Hematopoietic multipotent progenitor cell (in vitro differentiated cells): ENCODE data around the gene PTPRG. TPM values are rescaled to one million over a fixed set of nuclear protein-coding genes. Genes with fewer than 3 reads are reported as not detected.

Source experiments
- DNase-seq, 3 donors: peaks; one replicate each; pipeline ENCODE4 v3.0.0-alpha.2; 2011 to 2015; ENCODE audit warnings: low read depth in 2 of 3, low spot score in 2 of 3
- total RNA-seq: library from RNA; depleted of rRNA; stranded (reverse); fragments of >200 nt; gene quantifications from one replicate; pipeline ENCODE4 v1.2.3, GENCODE V29; 2012

The PTPRG gene
- total RNA-seq, 1 donor, result under 0.01 TPM

DNA sequence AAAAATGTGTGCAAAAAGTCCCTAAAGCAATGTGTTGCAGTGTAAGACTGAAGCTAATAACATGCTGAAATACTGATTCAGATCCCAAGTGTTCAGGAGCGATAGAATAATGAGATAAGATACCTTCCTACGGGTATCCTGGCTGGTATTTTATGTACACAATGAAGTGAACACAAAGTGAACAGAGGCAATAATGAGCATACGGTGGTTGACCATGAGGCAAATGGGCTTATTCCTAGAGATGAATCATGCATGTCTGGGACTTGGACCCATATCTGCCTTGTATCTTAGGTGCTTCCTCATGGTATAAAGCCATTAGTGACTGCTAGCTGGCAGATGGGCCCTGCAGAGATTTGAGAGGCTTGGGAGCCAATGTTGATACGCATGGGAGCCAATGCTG is 21.5 kb downstream of the PTPRG start:
- no peak for DNase-seq

DNA sequence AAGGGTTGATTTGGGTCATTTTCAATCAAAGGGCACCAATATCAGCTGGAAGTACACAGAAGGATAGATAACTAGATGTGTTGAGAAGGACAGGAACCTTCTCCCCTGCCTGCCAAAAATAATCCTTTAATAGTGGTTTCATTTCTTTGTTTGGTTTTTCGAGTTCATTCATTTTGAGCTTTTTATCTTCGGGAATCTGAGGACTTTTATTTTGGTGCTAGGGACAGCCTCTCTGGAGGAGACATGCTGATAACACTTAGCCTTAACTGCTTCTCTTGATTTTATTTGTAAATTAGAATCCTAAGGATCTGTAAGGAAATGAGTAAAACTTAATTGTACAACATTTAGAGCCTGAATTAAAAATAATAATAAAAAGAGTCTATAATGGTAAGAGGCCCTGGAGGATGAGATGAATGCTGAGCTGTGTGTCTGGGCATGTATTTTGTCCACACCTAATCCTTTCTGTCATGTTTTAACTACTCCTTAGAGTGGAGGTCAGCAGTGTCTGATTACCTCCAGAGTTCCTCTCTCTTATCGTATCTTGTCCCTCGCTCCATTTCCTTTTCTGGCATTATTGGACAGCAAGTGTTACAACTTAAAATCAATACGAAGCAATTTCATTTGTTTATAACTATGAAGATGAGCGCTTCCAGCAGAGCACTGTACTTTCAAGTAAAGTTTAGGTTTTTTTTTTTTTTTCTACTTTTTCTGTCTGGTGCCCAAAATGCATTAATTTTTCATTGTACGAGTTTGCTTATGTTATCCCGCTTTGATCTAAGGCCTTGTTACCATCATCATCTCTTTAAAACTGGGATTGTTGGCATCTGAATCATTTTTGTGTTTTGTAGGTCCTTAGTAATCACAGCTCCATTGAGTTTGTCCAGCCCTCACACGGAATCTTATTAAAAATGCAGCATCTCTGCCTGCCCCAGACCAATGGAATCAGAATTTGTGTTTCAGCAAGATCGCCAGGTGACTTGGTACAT is 22.8 kb downstream of the PTPRG start:
- DNase-seq, result no peak

DNA sequence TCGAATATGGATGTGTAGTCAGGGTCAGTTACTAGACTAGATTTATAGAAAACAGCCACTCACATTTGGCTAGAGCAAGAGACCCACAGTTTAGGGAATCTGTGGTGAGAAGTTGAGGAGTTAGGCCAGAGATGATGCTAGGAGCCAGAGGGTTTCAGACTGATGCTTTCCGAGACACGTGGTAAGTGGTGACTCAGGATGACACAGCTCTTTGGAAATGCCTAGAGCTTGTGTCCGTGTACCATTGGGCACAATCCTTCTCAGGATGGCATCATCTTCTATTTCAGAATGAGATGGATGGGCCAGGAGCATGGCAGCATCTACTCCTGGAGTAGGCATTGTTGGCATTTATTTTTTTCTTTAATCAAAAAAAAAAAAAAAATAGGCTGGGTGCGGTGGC is 28.5 kb downstream of the PTPRG start:
- no peak for DNase-seq

DNA sequence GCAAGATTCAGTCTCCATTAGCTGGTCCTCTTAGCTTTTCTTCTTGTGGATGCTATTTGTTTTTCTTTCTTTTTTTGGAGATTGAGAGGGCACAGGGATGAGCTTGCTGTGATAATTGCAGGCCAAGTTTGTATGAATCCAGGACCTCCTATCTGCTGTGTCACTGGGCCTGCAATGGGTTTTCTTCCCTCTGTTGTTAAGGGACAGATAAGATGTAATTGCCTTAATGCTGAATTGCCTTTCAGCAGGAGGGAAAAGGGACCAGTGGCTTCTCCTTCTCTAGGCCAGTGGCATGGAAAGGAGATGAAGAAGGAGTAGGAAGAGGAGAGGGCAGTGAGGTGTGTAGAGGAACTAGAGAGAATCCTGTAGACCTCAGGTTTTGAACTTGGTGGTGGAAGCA is 29.9 kb downstream of the PTPRG start:
- no peak for DNase-seq

GRCh38 chr3:61593446-61594029 is 32.2 kb downstream of the PTPRG start:
- no peak for DNase-seq

- no peak for DNase-seq
Measured at GRCh38 chr3:61594144-61594963, 33.0 kb downstream of the PTPRG start.

- DNase-seq, result no peak
Measured at GRCh38 chr3:61594964-61595285, 33.6 kb downstream of the PTPRG start.

GRCh38 chr3:61595288-61595687 is 33.9 kb downstream of the PTPRG start:
- DNase-seq, result no peak

DNA sequence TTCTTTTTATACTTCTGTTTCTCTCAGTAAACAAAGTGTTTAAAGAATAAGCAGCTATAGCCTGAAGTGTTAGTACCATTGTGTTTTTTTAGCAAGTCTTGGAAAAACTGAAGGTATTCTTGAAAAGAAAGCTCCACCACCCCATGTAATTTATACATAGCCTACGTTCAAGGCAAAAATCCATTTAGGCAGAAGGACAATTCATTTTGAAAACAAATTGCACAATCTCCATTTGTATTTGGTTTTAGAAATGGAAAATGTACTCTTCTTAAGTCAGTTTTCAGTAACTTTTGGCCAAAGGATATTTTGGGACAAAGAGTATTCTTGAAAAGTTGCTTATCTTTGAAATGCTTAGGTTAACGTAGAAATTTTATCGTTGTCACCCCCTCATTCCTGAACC is 34.5 kb downstream of the PTPRG start:
- no peak for DNase-seq

- no peak for DNase-seq
Measured at GRCh38 chr3:61597906-61598305, 36.5 kb downstream of the PTPRG start.

DNA sequence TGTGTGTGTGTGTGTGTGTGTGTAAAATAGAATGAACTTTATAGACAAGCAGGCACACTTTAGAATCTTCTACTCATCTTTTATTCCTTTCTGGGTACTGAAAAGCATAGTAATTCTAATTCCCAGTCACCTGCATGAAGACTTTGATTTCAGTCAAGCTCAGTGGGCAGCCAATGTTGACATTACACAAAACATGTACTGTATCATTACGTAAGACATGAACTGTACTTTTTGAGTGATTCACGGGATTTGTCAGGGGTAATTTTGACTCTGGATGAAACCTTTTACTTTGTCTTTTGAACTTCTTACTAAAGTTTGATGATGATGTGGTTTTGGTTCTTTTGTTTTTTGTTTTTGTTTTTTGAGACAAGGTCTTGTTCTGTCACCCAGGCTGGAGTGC is 38.8 kb downstream of the PTPRG start:
- DNase-seq, result no peak

DNA sequence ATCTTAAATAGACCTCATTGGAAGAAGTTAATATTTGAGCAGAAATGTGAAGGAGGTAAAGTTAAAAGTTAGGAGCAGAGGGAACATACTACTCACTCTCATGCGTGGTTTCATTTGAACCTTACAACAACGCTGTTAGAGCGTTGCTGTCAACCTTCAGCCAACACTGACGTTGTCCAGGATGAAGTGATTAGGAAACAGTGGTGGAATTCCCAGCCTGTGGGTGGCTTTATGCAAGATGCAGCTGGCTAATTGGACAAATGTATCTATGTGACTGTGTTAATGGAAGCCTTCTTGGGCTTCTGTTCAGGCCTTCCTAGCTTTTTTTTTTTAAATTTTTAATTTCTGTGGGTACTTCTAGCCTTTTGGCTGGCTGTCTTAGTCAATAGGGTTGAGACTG is 40.5 kb downstream of the PTPRG start:
- no peak for DNase-seq

DNA sequence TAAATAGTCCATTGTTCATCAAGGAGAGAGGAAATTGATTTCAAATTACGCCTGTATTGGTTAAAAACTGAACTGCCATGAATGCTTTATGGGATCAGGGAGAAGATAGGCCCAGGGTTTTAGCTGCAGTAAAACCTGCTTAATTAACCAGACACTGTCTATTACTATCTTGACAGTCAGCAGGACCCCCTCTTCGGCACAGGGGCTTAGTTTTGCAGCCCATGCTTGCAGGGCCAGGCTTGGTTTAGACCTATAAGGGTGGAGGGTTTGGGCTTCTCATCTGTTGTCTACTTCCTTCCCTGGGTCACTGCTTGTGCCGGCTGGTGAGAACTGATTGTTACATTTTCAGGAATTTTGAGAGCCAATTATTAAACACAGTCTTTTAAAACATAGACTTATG is 41.1 kb downstream of the PTPRG start:
- no peak for DNase-seq

DNA sequence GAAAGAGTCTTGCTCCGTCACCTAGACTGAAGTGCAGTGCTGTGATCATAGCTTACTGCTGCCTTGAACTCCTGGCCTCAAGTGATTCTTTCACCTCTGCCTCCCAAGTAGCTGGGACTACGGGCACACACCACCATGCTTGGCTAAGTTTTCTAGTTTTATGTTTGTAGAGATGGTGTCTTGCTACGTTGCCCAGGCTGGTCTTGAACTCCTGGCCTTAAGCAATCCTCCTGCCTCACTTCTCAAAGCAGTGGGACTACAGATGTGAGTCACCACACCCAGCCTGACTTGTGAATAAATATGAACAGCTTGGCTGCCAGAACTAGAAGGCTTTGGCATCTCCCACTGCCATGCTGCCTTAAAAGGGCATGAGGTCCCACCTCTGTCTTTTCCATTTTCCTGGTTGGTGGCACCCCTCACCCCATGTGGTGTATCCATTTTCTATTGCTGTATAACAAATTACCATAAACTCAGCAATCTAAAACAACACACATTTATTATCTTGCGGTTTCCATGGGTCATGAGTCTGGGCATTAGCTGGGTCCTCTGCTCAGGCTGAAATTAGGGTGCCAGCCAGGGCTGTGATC is 44.3 kb downstream of the PTPRG start:
- DNase-seq, result no peak

- no peak for DNase-seq
Measured at GRCh38 chr3:61606196-61606595, 44.8 kb downstream of the PTPRG start.

DNA sequence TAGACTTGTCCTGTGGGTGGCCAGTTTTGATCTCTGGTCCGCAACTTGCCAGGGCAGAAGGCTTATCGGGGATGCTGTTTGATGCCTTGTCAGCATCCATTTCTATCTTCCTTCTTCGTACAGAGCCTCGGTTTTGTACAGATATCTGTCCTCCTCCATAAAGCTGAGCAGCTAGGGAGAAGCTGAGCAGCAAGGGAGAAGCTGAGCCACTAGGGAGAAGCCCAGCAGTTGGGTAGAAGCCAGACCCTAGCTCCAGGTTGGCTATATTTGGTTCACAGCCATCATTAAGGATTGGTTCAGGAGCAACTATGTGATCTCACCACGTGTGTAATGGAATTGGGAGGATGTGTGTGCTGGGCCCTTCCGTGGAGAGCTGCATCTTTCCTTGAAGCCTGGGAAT is 46.7 kb downstream of the PTPRG start:
- DNase-seq, result no peak

DNA sequence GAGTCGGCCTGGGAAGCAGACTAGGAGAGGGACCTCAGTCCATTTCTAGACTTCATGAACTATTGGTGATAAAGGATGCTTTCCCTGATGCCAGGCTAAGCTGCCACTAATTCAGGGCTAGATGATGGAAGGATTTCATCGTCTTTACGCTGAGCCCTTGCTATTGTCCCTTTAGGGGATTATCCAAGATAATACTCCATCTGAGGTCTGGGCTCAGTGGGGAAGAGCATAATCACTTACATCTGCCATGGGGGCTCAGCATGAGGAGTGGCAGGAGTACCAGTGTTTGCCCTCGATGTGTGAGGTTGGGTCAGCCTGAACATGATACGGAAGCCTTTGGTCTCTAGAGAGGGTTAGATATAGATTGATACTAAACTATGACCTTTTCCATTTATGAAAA is 47.3 kb downstream of the PTPRG start:
- no peak for DNase-seq

- DNase-seq, result no peak
Measured at GRCh38 chr3:61610316-61610715, 48.9 kb downstream of the PTPRG start.

DNA sequence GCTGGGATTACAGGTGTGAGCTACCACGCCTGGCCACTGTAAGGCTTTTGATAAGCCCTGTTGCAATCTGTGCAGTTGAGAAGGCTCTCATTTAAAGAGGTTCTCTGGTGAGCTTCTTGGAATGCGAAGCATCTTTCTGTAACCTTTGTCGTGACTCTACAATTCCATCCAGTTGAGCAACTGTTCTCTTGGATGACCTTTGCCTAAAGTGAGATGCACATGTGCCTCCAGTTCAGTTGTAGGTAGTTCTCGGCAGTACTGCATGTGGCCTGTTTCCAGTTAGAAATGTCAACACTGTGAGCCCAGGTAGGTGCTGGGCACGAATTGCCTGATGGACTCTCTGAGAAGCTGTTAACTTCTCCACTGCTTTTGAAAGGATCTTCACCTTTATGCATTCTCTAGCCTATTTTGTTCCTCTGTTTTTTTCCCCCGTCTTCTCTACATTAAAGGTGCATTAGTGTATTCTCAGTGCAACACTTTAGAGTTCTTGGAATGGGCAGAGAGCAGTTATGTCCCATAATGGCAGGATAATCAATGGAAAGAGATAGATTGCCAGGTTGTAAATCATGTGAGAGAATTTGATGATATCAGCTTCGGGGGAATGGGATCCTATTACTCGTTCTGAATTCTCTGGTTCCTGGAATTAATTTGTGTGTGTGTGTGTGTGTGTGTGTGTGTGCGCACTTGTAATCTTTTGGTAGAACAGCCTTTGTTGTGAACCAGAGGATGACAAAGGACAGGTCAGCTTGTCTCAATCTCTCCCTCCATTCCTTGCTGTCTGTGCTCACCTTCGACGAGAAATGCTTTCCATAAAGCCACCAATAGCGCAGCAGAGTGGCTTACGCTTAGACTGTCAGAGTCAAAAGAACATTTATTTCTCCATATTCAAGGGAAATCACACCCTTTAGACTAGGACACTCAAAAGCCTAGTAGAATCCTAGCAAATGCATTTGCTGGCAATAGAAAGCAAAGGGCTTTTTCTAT is 51.1 kb downstream of the PTPRG start:
- DNase-seq, result no peak

GRCh38 chr3:61613666-61614065 is 52.3 kb downstream of the PTPRG start:
- no peak for DNase-seq
